HG03457 (cell line): ENCODE results near the gene CEP164.

Experiments used
- ATAC-seq: cut with Tn5 transposase; IDR thresholded peaks from one replicate; pipeline ENCODE4 v1.9.1; 2021; ENCODE audit warnings: moderate number of reproducible peaks; ENCODE audit not compliant: unreplicated experiment

CEP164 gene

DNA sequence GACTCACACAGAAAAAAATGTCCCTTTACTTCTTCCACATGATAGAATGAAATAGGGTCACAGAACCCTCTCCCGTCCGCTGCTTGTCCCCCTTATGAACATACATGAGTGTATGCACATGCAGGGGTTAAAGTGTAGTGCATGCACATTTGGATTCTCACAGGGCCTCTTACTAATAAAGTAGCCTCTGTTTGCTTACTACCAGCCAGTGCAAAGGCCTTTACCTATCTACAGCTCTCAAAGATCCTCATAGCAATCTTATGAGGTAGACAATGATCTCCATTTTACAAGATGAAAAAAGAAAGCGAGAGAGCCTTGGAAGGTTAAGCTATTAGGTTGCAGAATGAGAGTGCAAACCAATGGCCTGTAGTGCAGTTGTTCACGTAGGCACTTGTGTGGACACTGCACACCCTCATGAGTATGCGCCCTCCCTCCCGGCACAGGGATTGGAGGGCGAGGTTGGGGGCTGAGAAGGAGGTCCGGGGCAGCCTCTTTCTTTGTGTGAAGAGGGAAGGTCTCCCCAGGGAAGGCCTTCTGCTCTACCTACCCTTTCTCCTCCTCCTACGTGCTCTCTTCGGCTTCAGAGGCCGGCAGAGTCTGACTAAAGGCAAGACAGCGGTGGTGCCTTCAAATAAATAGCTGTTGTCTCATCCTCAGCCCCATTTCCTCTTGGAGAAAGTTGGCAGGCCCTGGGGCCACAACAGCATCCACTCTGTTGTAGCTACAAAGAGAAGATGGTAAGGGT is 91.3 kb downstream of the CEP164 start:
- no peak for ATAC-seq

DNA sequence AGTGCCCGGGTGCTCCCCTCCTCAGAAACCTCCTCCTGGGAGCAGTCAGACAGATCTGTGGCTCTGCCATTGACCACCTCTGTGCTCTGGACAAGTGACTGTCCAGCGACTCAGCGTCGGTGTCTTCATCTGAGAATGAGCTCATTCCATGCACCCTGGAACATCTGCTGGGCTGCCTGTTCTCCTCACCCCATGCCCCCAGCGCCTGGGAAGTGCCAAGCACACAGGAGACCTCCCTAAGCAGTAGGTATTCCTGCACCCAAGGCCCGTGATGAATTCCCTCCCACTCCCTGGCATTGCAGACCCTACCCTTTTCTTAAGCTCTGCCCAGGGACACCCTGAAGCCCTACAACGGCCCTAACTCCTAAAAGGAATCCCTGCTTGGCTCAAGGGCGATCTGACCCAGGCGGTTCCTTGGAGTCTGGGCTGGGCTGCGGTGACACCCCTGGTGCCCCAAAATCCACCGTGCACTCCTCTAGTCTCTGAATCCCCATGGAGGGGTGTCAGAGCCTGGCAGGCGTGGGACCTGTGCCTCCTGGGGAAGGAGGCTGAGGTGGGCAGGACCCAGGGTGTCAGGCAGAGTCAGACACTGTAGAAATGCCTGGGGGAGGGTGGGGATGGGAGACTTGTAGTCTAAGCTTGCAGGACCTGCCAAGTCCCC is 92.0 kb downstream of the CEP164 start:
- no peak for ATAC-seq

DNA sequence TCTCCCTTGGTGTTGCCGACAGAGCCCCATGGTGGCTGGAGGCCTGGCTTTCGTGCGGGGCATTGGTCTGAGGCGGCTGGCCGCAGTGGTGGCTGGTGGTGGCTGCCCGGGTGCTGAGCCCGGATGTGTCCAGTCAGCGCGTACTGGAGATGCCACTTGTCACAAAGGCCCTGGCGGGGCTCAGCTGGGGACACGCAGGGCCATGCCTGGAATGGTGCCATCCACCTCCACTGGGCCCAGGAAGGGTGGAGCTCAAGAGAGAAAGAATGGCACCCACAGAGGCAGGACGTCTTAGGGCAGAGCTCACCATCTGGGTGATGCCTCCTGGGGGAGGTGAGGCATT is 92.5 kb downstream of the CEP164 start:
- no peak for ATAC-seq

DNA sequence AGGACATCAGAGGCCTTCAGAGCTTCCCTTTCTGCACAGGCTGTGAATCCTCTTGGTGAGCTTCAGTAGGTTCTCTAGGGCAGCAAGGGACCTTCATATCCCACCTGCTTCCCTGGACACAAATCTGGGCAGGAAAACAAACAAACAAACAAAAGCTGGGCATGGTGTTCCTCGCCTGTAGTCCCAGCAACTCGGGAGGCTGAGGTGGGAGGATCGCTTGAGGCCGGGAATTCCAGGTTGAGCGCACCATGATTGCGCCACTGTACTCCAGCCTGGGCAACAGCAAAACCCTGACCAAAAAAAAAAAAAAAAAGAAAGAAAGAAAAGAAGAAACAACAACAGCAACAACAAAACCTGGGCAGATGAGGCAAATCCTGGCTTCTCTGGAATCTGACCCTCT is 92.9 kb downstream of the CEP164 start:
- ATAC-seq, result no peak

DNA sequence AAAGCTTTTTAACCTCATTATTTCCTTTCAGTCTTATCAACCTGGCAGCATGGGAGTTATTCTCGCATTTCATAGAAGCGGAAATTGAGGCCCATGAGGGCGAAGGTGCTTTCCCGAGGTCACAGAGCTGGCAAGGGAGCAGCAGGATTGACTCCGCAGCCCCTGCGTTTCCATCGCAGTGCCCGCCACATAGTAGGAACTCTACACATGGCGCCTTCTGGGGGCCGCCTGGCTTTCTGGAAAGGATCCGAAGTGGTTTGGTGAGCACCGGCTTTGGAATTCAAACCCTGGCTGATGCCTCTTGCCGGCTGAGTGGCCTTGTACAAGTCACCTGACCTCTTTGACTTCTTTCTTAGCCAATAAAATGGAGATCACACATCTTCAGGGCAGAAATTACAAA is 93.4 kb downstream of the CEP164 start:
- ATAC-seq, result no peak

DNA sequence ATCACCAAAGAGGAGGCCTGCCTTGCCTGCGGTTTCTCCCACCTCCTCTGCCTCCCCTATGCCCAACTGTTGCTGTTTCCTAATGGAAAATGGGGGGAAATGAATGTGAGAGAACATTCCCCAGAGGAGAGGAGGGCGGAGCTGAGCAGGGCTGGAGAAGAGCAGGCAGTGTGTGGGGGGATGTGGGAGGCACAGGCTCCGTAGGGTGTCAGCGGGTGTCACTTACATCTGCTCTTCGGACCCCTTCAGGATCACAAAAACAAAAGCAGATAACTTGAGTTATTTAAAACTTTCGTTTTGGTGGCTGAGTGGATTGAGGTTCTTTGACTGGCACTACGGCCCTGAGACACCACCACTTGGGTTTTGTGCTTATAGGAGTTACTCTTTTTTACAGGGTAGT is 93.8 kb downstream of the CEP164 start:
- ATAC-seq, result no peak

DNA sequence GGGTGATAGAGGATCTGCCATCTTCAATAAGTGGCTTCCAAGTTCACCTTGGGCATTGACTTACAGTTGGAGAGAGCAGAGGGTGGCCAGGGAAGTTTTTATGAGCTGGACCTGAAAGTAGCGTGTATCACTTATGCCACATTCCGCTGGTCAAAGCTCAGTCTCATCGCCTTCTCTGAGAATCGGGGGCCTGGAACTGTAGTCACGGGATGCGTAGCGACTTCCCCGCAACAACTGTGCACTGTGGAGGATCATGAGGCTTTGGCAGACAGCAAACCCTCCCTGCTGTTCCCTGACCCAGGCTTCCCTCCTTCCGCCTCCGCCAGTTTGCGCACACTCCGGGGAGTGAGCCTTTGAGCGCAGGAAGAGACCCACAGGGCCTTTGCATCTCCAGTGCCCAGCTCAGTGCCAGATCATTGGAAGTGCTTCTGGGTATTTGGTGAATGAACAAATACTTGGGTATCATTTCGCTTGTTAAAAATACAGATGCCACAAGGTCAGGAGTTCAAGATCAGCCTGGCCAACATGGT is 95.5 kb downstream of the CEP164 start:
- ATAC-seq, result no peak

DNA sequence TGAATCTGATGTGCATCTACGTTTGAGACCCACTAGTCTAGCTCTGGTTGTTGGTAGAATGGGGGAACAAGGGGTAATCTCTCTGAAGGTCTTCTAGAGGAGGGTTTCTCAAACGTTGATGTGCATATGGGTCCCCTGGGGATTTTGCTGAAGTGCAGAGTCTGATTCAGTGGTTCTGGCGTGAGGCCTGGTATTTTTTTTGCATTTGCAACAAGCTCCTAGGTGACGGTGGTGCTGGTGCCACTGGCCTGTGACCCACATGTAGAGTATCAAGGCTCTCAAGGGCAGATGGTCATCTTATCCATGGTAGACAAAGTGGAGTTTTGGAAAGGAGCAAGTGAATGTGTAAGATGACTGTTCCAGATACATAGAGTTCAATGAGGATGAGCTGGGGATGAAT is 97.1 kb downstream of the CEP164 start:
- no peak for ATAC-seq

DNA sequence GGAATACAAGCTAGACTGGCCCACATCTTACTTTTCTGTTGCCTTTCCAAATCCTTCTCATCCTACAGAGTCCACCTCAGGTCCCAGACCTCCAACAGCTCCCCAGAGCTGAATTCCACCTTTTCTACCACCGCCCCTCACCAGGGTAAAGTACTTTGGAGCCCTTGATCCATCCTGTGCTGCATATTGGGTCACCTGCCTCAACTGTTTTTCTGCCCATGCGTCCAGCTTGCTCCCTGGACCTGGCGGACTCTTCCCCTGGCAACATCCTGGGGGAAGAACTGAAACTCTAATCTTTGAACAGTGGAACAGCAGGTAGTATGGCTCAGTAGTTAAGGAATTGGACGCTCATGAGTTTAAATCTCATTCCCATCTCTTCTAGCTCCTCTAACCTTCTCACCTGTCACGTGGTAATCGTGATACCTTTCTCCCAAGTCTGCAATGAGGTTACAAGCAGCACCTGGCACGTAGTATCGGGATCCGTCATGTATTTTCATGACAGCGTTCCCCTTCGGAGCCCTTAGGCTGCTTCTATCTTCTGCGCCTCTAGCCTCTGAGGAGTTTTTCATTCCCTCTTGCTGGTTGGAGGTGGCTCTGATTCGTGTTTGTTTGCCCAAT is 98.1 kb downstream of the CEP164 start:
- no peak for ATAC-seq

DNA sequence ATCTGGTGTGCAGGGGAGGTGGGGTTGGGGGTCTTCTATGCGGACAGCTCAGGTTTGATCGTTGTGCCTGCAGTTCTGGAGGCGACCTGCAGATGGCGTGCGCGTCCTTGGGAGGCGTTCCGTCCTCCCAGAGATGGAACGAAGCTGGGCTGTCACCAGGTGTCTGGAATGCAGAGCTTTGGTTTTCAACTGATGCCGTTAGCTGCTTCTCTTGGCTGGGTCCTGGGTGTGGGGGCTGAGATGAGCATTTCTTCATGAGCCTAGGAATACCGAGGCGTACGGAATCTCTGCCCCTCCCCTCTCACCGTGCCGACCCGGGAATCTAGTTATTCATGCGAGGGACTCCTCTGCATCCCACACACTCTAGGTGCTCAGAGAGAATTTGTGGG is 98.6 kb downstream of the CEP164 start:
- ATAC-seq, result no peak

DNA sequence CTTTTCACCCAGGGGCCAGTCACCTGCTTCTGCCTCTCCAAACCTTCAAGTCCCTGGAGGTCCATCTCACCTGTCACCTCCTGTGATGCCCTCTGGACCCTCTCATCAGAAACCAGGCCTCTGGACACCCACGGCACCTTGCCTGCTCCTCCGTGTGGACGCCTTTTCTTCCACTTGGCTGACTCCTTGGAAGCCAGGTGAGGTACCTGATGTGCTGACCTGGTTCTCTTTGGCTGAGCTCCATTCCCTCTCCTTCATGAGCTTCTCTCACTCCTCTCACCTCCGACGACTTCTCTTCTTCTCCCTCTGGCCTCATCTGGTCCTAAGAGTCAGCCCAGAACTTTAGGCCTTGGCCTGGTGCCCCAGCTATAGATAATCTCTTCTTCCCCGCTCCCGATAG is 99.3 kb downstream of the CEP164 start:
- ATAC-seq, result no peak

DNA sequence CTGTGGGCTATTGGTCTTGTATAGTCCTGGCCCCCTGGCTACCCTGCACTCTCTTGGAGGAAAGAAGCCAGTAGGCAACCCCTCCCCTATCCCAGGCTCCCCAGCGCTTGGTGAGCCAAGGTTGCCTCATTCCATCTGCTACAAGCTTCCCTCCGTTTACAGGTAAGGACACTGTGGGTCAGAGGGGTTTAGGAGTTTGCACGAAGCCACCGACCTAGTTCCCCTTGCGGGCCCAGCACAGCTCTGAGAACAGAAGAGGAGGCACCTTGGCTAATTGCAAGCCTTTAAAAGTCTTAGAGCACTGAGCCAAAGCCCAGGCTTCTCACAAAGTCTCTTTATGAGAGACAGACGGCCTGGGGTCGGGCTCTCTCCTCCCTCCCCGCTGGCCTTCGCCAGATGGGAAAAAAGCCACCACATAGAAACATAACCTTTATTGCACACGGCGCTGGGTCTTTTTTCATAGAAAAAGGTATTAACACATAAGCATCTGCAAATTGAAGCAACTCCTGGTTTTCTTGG is 99.8 kb downstream of the CEP164 start:
- no peak for ATAC-seq

DNA sequence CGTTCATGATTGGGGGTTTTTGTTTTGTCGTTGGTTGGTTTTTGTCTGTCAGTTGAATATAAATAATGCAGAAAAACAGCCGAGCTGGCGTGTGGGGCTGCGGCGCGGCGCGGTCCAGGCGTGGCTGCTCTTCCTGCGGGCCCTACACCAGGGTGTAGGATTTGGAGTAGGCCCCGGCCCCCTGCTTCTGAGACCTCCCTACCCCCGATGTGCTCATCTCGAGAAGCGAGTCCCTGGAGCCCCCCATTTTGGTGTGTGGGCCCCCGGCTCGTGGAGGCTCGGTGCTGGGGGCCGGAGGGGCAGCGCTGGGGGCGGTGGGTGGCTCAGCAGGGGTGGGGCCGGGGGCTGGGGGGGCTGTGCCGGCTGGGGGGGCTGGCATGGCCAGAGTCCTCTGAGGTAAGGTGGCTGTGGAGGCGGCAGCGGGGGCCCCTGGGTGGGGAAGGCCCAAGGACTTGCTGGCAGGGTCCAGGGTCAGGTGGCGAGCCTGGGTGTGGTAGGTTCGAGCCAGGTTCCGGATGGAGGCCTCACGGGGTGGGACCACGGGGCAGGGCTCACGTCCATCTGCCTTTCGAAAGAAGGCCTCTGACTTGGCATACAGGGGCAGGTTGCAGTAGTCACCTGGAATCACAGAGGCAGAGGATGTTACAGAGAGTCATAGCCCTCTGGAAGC is 100.7 kb downstream of the CEP164 start:
- no peak for ATAC-seq

DNA sequence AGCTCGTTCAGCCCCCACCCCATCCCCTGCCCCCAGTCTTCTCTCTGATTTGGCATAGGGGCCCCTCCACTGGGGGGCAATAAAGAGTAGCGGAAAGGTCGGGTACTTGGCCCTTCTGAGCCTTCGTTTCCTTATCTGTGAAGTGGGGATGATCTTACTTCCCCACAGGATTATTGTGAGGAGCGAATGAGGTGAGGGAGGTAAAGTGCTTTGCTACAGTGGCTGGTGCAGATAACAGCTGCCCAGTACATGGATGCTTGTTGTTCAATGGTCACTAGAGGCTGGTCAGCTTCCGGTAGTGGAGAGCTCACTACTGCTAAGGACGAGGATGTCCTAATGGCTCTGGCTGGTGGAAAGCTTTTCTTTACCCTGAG is 101.2 kb downstream of the CEP164 start:
- no peak for ATAC-seq

DNA sequence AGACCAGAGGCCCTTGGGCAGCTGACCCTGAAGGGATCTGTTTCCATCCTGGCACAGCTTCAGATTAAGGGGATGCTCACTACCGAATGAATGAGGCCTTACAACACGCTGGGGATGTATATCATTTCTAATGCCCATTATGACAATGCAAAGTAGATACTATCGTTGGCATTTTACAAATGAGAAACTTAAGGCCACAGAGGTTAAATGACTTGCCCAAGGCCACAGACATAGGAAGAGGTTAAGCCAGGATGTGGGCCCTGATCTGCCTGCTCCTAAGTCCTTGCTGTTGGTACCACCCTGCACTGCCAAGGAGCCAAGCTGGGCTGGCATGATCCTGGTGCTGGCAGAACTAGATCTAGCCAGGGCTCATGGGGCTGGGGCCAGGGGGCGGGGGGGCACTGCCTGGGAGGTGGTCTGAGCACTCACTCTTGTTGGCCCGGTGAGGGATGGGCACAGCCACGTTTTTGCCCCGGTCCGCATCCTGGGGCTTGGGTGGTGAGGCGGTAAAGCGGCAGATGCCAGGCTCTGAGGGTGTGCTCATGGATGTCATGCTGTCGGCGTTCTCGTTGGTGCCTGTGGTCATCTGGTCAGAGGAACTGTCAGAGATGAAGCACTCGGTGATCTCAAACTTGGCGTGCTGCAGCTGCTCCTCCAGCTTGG is 102.8 kb downstream of the CEP164 start:
- ATAC-seq, result no peak

DNA sequence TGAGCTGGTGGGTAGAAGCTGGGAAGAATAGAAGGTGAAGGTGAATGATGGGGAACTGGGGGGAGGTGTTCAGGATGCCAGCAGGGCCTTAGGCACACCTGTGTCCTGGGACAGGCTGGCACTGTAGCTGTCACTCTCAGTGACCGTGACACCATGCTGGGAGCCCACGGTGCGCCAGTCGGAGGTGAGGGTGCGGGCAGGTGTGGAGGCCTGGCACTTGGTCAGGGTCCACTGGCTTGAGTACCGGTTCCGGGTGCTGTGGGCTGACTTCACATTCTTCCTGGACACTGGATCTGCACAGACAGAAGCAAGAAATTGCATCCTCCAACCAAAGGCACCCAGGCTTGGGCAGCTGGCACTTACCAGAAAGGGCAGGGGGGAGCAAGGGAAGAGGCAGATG is 103.8 kb downstream of the CEP164 start:
- ATAC-seq, result no peak

DNA sequence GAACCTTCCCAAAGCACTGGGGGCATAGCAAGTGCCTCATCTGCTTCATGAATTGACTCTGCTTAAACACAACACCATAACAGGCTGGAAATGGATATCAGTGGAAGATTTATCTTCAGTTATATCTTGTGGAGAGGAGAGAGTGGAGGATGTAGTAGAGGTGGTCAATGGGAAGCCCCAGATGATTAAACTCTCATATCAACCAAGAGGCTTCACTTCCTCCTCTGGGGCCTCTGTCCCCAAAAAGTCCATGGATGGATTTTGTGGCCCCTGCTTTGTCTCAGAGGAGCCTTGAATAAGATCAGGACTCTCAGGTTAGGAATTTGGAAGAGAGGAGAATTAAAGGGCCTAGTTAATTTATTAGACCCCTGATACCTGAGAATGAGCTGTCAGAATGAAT is 106.1 kb downstream of the CEP164 start:
- ATAC-seq, result no peak

DNA sequence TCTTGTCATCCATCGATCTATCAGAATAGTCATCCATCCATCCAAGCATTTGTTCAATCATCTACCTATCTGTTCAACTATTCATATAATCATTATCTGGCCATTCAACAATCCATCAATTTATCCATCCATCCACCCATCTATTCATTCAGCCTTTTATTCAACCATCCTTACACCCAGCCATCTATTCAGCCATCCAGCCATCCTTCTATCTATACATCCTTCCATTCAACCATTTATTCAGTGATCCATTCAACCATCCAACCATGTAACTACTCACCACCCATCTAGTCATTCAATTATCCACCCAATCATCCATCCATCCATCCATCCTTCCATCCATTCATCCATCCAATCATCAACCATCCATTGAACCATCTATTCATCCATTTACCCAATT is 106.8 kb downstream of the CEP164 start:
- ATAC-seq, result no peak

DNA sequence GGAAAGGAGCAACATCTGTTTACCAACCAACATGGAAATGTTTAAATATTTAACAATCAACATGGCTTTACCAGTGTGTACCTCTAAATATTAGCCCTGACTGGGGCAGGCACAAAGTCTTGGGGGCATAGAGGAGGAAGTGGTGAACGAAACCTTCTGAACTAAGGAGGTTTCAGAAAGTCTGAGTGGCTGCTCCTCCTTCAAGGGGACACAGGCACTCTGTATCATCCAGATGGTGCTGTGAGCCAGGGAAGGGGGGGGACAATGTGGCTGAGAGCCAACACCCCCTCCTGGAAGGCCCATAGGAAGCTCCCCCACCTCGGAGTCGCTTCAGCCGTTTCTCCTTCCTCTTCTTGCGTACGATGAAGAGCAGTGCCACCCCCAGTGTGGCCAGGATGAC is 107.7 kb downstream of the CEP164 start:
- ATAC-seq, result no peak

DNA sequence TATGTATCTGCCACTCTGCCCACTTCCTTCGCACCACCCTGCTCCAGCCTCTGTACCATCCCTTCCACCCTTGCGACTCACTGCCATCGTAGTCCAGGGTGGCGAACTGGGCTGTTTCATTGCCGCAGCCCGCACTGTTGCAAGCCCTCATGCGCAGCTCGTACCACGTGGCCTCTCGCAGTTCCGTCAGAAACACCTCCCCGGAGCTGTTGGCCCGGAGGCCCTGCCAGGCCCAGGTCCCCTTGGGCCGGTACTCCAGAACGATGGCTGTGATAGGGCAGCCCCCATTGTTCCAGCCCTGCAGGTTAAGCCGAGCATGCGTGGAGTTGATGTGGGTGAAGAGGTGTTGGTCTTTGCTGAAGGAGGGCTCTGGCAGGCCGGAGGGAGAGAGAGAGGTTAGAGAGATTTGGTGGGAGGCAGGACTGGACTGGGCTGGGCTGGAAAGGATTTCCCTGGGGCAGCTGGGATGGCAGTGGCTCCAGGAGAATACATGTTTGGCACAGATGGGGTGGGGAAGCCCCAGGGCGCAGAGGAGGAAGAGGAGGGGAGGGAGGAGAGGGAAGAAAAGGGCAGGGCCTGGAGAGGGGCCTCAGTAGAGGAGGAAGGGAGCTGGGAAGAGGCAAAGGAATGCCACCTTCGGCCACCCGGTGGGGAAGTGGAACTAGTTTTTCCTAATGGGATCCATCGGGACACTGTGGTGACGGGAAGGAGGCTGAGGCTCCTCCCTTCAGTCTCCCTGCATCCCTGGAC is 109.6 kb downstream of the CEP164 start:
- no peak for ATAC-seq
